Peyer's patch (tissue), 4 donors: ENCODE data around the gene APBA1. TPM values are rescaled to one million over a fixed set of nuclear protein-coding genes. Genes with fewer than 3 reads are reported as not detected.

Source experiments
- DNase-seq, 3 donors: peaks; one replicate each; pipeline ENCODE4 v3.0.0-alpha.2; 2017 to 2019
- H3K27ac ChIP-seq, 4 donors: fragments of 200-600 bp; sonication (generic); one replicate each; pipeline ENCODE4 v1.5.1; 2016 to 2019
- H3K27me3 ChIP-seq, 2 donors: fragments of 200-600 bp; sonication (generic); one replicate each; pipeline ENCODE4 v1.5.1; 2019
- H3K36me3 ChIP-seq, 3 donors: fragments of 200-600 bp; sonication (generic); one replicate each; pipeline ENCODE4 v1.5.1; 2016 to 2019
- H3K4me1 ChIP-seq, 4 donors: fragments of 200-600 bp; sonication (generic); one replicate each; pipeline ENCODE4 v1.5.1; 2016 to 2019
- H3K4me3 ChIP-seq, 4 donors: fragments of 200-600 bp; sonication (generic); 1 replicate in 3 of 4; 2 replicates in 1 of 4; pipeline ENCODE4 v1.5.1; 2016 to 2019; ENCODE audit warnings: mild to moderate bottlenecking in 1 of 4
- H3K9me3 ChIP-seq, 4 donors: fragments of 200-600 bp; sonication (generic); one replicate each; pipeline ENCODE4 v1.5.1; 2016 to 2019; ENCODE audit warnings: mild to moderate bottlenecking in 1 of 4
- CTCF ChIP-seq, 6 experiments: fragments of 450-650 bp in 4 of 6; fragments of 200-600 bp in 2 of 6; sonication (generic) in 1 of 6; IDR thresholded peaks; one replicate each; pipeline ENCODE4 v1.5.1; 2017 to 2019; ENCODE audit warnings: antibody characterized with exemption in 6 of 6, mild to moderate bottlenecking in 3 of 6, moderate library complexity in 1 of 6
- POLR2A ChIP-seq, 2 donors: fragments of 450-650 bp; IDR thresholded peaks; one replicate each; pipeline ENCODE4 v1.5.1; 2017; ENCODE audit warnings: antibody characterized with exemption in 2 of 2, mild to moderate bottlenecking in 2 of 2, moderate library complexity in 2 of 2
- total RNA-seq, 4 donors: library from RNA; depleted of rRNA; stranded (reverse); fragments of >200 nt; gene quantifications; one replicate each; pipeline ENCODE4 v1.1.0, GENCODE V29; 2016

APBA1 gene
- total RNA-seq, 4 donors from 2014 or later = 0.88 to 14.9 (median 3.9) TPM

DNA sequence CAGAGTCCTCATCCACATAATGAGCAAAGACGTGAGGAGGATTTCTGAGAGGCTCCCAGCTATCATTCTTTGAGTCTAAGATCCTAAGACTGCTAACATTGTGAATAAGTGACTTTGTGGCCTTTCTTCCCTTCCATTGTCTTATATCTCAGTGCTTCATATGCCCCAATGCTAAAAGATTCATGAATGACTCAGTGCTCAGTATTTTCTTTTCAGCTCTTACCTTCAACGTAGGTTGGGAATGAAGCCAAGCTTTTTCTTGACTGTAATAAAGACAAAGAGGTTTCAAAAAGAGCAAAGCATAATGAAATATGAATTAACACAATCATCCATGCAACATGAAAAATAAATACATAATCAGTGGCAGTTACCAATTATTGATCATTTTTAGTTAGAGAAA is 200.7 kb downstream of the APBA1 start:
- H3K36me3 ChIP-seq = no peaks in the 10 kb centered on the region
- no peak for DNase-seq
- TF ChIP-seq POLR2A (IDR thresholded peaks at IDR 0.05) = no peak
- TF ChIP-seq CTCF (IDR thresholded peaks at IDR 0.05) = no peak
- H3K4me1 ChIP-seq = peaks cover 0 to 8% (median 0%) of the 10 kb centered on the region in 4 donors
- H3K4me3 ChIP-seq = no peak overlapping the region
- no peaks in the 10 kb centered on the region for H3K27me3 ChIP-seq
- H3K9me3 ChIP-seq = no peaks in the 10 kb centered on the region
- peak overlapping the region in 2 of 4 donors; percentile 66 to 69 for H3K27ac ChIP-seq

- Histone ChIP-seq H3K27ac (peak overlapping the region in 3 of 4 donors; percentile 10 to 69 (median 66)), H3K27me3 (no peaks in the 10 kb centered on the region), H3K4me1 (peaks cover 0 to 8% (median 0%) of the 10 kb centered on the region in 4 donors), H3K36me3 (no peaks in the 10 kb centered on the region), H3K4me3 (no peak overlapping the region), H3K9me3 (no peaks in the 10 kb centered on the region)
- TF ChIP-seq CTCF (IDR thresholded peaks at IDR 0.05) = no peak
- no peak for TF ChIP-seq POLR2A (IDR thresholded peaks at IDR 0.05)
- peak in 2 of 3 donors; percentile 71 to 88 for DNase-seq
Observed at GRCh38 chr9:69470186-69470977, 201.8 kb downstream of the APBA1 start.

DNA sequence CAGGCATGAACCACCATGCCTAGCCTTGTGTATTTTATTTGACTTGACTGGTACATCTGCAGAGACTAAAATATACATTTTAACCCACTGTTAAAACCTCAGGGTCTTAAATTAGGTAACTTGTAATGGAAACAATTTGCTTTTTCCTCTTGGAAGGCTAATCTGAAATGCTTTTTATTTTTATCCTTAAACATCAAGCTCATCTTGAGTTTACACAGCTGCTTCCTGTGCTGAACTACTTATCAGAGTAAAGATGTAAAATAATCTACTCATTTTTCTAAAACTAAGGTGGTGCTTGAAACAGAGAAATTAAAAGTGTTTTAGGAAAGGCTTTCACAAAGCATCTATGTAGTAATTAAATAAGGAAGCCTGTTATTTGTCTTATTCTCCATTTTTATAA is 203.0 kb downstream of the APBA1 start:
- H3K27me3 ChIP-seq = no peaks in the 10 kb centered on the region
- H3K27ac ChIP-seq = no peak overlapping the region
- H3K4me1 ChIP-seq = peaks cover 0 to 8% (median 0%) of the 10 kb centered on the region in 4 donors
- H3K4me3 ChIP-seq = no peak overlapping the region
- H3K36me3 ChIP-seq = no peaks in the 10 kb centered on the region
- TF ChIP-seq CTCF (IDR thresholded peaks at IDR 0.05) (no peak), POLR2A (IDR thresholded peaks at IDR 0.05) (no peak)
- no peaks in the 10 kb centered on the region for H3K9me3 ChIP-seq
- DNase-seq = no peak

- DNase-seq = no peak
- TF ChIP-seq CTCF (IDR thresholded peaks at IDR 0.05) = no peak
- no peak for TF ChIP-seq POLR2A (IDR thresholded peaks at IDR 0.05)
- H3K36me3 ChIP-seq = no peaks in the 10 kb centered on the region
- peaks cover 0 to 8% (median 0%) of the 10 kb centered on the region in 4 donors for H3K4me1 ChIP-seq
- H3K27ac ChIP-seq = no peak overlapping the region
- H3K9me3 ChIP-seq = no peaks in the 10 kb centered on the region
- no peaks in the 10 kb centered on the region for H3K27me3 ChIP-seq
- H3K4me3 ChIP-seq = no peak overlapping the region
Observed at GRCh38 chr9:69468380-69468779, 203.8 kb downstream of the APBA1 start.

GRCh38 chr9:69466151-69466550 is 206.0 kb downstream of the APBA1 start:
- no peaks in the 10 kb centered on the region for H3K36me3 ChIP-seq
- H3K9me3 ChIP-seq = no peaks in the 10 kb centered on the region
- TF ChIP-seq CTCF (IDR thresholded peaks at IDR 0.05) (no peak), POLR2A (IDR thresholded peaks at IDR 0.05) (no peak)
- H3K27me3 ChIP-seq = no peaks in the 10 kb centered on the region
- peaks cover 0 to 6% (median 0%) of the 10 kb centered on the region in 4 donors for H3K4me1 ChIP-seq
- DNase-seq = no peak
- no peak overlapping the region for H3K4me3 ChIP-seq
- no peak overlapping the region for H3K27ac ChIP-seq
